Left ventricle myocardium superior (tissue), 1 donor: ENCODE results near the gene DNAJB1. TPM values are rescaled to one million over a fixed set of nuclear protein-coding genes. Genes with fewer than 3 reads are reported as not detected.
"Not testable (repeated sequence)": the region's sequence is repeated elsewhere in the genome, so short reads cannot be mapped to it uniquely, and the experiment has no call there.

ENCODE experiments used
- ATAC-seq: fragments of 200-7000 bp; cut with Tn5 transposase; one replicate; pipeline ENCODE4 v1.9.1; 2020; ENCODE audit warnings: mild to moderate bottlenecking, moderate library complexity
- DNase-seq: peaks from one replicate; pipeline ENCODE4 v3.0.0-alpha.2; 2020
- intact Hi-C: fragments of 100-400 bp; cut with micrococcal nuclease; formaldehyde crosslinking; loops from one replicate; pipeline ENCODE4 v1.11.0; 2022
- total RNA-seq: library from RNA; stranded (reverse); fragmentation: NEBNext Ultra II Directional; extraction: Animal tissue kit (Norgen Biotek cat#: 25700); gene quantifications from one replicate; pipeline ENCODE4 v1.2.1, GENCODE V29; 2021
- donor health status: DM: no; HTN: yes; CAD: no; lungs with severe emphysema.

DNAJB1 gene
- total RNA-seq, 1 donor from 2014 or later, result 47.9 TPM

DNA sequence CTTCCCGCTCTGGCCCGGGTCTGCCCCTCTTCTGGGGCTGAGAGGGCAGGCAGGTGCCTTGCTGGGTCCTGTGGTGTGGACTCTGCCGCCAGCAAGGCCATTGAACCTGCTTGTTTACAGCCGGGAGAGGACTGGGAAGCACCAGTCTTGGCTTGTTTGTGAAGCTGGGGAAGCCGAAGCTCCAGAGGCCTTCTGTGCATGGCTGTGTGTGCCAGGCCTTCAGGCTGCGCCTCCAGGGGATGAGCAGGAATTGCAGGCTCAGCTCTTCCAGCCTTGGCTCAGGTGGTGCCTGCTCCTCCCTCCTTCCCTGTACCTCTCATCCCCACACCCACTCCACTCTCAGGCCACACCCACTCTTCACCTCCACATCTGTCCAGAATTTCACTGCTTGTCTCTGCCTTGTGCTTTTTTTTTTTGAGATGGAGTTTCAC, 36.2 kb upstream of the DNAJB1 start:
- ATAC-seq (no peak), DNase-seq (no peak)
- intact Hi-C loops, result no loop called here

DNA sequence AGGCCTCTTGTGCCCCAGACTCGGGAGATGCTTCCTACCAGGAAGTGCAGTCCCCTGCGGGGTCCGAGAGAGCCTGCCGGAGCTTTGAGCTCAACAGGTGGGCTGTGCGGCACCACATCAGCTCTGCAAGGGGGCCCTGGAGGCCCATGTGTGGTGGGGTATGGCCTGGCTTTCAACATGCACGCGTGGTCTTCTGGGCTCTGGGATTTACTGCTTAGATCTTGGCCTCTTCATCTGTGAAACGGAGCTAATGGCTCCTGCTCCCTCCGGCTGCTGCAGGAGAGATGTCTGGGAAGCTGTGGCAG, 35.7 kb upstream of the DNAJB1 start:
- DNase-seq, result no peak
- no peak for ATAC-seq
- intact Hi-C loops, result no loop called here

DNA sequence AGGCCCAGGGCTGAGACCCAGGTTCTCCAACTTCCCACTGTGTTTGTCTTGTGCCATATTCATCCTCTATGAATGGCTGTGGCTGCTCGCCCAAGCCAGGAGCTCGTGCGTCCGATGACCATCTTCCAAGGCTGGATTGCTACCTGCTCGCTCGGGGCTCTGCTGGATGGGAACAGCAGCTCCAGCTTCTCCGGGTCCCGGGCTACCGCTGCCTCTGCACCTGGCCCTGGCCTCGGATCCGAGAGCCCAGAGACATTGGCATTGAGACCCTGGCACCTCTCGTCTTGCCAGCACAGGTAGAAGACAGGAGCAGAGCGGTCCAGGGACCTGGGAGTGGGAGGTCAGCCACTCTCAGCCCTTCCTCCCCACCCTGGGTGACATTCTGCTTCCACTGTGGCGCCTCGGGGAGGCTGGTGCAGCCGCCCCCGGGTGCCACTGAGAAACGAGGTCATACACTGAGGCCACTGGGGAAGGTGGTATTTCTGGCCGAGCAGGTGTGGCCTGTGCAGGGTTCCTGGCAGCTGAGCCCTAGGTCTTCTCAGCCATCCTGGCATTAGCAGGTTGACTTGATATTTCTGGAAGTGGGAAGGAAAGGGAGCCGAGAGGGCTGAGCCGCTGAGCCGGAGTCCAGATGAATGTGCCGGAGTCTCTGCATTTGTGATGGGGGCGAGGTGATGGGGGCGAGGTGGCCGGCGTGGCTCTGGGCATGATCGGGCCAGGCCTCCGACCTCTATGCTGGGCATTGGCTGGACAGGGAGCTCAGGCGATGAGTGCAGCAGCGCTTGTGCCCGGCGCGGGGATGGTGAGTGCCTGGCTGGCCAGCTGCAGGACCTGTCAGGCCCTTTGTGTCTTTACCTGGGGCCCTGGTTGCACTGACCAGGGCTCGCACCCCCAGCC, 35.1 kb upstream of the DNAJB1 start:
- ATAC-seq (no peak), DNase-seq (no peak)
- intact Hi-C loops, result no loop called here

DNA sequence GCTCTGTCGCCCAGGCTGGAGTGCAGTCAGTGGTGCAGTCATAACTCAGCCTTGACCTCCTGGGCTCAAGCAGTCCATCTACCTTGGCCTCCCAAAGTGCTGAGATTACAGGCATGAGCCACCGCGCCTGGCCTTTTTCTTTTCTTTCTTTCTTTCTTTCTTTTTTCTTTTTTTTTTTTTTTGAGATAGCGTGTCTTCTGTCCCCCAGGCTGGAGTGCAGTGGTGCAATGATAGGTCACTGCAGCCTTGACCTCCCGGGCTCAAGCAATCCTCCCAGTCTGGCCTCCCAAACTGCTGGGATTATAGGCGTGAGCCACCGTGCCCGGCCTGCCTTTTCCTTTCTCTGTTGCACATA, 33.8 kb upstream of the DNAJB1 start:
- DNase-seq, intact Hi-C loops, ATAC-seq: not testable (repeated sequence)

DNA sequence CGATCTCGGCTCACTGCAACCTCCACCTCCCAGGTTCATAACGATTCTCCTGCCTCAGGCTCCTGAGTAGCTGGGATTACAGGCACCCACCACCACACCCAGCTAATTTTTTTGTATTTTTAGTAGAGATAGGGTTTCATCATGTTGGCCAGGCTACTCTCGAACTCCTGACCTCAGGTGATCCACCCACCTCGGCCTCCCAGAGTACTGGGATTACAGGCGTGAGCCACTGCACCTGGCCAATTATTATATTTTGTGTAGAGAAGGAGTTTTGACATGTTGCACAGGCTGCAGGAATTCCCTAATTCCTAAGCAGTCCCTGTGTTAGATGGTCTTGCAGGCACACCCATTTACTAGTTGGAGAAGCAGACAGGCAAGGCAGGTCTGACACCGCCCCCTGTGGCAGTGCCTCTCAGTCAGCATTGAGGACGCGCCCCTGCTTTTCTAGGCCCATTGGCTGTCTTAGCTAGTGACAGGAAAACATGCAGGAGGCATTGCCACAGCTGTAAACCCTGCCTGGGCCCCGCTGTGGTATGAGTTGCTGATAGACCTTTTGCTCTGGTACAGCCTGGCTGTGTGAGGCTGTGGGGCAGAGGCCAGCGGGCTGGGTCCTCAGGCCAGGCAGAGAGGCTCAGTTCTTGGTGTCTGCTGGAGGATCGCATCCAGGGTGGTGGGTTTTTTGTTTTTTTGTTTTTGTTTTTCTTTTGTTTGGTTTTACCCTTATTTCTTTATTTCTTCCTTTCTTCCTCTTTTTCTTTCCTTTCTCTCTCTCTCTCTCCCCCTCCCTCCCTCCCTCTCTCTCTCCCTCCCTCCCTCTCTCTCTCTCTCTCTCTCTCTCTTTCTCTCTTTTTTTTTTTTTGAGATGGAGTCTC, 33.2 kb upstream of the DNAJB1 start:
- ATAC-seq (peak; percentile 86), DNase-seq (peak; percentile 75)
- intact Hi-C loops, result not testable (repeated sequence)

DNA sequence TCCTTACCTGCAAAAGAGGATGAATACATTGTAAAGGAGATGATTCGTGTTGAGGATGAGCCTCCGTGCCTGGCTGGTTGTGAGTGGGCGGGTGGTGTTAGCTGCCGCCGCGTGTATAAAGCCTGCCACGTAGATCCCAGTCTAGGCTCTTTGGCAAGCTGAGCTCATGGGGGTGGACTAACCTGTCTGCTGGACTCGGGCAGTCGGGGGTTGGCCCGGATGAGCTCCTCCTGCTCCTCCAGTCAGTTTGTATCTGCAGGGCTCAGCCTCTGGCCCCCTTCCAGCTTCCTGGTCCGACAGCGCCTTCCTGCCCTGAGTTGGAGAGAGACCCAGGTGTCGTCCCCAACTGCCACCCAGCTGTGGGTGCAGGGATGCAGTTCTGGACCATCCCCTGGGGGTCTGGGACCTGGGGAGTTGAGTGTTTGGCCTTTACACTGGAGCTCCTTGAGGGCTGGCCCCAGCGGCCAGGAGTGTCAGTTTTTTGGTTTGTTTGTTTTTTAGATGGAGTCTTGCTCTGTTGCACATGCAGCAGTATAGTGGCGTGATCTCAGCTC, 32.1 kb upstream of the DNAJB1 start:
- DNase-seq (no peak), ATAC-seq (no peak)
- intact Hi-C loops, result no loop called here

DNA sequence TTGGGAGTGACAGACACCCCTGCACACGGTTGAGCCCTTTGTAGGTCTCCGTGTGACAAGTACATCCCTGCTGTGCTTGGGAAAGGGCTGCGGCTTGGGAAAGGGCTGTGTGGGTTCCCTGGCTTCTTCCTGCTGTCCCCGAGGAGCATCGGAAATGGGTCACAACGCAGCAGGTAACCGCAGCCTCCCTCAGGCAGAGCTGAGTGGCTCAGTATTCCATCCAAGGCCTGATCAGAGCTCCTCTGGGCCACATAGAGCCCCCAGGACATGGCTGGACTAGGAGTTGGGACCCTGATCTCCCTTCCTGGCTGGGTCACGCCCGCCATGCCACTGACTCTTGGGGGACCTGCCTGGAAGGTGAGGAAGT, 27.5 kb upstream of the DNAJB1 start:
- intact Hi-C loops, result no loop called here
- DNase-seq (no peak), ATAC-seq (no peak)

DNA sequence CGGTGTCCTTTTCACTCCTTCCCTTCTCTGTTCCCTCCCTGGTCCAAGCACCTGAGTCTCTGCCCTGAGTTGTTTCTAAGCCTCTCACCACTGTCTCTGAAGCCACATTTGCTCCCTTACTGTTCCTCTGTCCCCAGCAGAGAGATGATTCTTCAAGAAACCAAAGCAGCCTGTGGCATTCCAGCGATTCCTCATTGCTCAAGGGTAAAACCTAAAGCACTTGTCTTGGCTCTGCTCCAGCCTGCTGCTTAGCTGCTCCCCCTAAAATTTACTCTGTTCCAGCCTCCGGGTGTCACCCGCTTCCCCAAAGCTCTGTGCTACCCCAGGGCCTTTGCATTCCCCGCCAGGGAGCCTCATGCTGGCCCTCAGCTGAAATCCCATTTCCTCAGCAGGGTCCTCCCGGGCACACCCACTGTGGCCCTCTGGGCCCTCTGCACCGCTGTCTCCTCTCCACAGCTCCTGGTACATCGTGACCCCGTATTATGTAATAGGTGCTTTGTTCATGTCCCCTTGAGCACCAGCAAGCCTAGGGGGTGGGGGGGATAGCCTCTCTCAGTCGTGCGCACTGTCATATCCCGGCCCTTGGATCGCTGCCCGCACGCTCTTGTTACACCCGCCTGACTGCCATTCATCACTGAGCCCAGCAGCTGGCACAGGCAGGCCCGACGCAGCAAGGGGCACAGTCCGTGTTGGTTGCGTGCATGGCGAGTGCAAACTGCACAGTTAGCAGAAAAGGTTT, 26.9 kb upstream of the DNAJB1 start:
- DNase-seq (peak; percentile 87), ATAC-seq (peak; percentile 87)
- intact Hi-C loops, result no loop called here

DNA sequence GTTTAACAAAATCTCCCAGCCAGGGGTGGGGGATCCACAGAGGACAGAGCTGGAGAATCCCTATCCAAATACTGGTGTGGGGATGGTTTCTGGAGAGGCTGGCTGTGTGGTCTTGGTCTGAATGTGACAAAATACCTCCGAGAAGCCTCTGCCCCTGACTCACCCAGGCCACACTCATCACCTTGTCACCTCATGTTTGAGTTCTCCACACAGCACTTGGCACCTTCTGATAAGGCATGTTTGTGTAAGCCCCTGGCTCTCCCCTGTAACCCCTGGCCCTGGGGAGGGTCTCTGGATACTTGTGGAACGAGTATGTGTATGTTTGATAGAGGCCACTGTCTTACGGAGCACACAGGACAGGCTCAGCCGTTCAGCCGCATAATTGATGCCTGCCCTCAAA, 25.9 kb upstream of the DNAJB1 start:
- intact Hi-C loops, result no loop called here
- DNase-seq (no peak), ATAC-seq (no peak)

DNA sequence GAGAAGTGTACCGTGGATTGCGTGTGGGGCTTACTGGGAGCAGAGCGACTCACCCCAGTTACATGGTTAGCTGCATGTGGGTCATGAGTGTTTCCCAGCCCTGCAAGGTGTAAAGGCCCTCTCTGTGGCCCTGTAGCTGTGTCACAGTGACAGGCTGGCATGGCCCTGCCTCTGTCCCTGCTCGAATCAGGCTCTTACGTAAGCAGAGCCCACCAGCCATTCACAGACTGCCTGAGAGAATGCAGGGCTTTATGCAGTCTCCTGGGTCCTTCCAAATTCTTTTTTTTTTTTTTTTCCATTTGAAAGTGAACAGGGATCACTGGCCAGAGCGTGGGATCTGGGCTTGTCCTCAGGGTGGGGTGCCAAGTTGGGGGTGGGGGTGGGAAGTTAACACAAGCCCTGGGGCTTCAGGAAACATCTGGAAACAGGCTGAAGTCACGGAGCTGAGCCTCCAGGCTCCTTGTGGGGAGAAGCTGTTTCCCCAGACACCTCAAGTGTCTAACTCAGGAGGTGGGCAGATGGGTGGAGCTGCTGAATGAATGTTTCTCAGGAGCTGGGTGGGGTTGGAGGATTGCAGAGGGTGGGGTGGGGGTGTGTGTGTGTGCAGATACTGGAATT, 24.6 kb upstream of the DNAJB1 start:
- intact Hi-C loops, result no loop called here
- DNase-seq (no peak), ATAC-seq (peak; percentile 35)

DNA sequence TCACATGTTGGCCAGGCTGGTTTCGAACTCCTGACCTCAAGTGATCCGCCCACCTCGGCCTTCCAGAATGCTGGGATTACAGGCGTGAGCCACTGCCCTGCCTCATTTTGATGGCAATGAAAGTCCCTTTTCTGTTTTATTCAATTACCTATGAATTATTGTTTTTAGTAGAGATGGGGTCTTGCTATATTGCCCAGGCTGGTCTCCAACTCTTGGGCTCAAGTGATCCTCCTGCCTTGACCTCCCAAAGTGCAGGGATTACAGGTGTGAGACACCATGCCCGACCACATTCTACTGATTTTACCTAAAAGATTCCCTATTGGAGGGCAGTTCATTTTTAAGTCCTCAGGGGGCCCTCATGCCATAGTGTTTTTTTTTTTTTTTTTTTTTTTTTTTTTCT, 23.8 kb upstream of the DNAJB1 start:
- intact Hi-C loops, ATAC-seq, DNase-seq: not testable (repeated sequence)

DNA sequence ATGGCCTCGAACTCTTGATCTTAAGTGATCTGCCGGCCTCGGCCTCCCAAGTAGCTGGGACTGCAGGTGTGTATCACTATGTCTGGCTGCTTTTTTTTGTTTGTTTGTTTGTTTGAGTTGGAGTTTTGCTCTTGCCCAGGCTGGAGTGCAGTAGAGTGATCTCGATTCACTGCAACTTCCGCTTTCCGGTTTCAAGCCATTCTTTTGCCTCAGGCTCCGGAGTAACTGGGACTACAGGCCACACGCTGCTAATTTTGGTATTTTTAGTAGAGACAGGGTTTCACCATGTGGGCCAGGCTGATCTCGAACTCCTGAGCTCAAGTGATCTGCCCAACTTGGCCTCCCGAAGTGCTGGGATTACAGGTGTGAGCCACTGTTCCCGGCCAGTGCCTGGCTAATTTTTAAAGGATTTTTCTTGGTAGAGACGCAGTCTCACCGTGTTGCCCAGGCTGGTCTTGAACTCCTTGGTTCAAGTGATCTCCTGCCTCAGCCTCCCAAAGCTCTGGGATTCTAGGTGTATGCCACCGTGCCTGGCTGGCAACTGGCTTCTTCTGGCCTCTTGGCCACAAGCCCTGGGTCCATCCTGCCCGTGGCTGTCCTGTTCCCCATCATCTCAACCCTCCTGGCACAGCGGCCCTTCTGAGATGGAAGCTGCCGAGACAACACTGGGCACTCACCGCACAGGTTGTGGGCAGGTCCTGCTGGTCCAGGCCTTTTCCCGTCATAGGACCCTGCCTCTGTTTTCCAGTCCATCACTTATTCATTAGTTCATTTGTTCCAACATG, 22.7 kb upstream of the DNAJB1 start:
- no peak for DNase-seq
- ATAC-seq, result no peak
- intact Hi-C loops, result no loop called here

DNA sequence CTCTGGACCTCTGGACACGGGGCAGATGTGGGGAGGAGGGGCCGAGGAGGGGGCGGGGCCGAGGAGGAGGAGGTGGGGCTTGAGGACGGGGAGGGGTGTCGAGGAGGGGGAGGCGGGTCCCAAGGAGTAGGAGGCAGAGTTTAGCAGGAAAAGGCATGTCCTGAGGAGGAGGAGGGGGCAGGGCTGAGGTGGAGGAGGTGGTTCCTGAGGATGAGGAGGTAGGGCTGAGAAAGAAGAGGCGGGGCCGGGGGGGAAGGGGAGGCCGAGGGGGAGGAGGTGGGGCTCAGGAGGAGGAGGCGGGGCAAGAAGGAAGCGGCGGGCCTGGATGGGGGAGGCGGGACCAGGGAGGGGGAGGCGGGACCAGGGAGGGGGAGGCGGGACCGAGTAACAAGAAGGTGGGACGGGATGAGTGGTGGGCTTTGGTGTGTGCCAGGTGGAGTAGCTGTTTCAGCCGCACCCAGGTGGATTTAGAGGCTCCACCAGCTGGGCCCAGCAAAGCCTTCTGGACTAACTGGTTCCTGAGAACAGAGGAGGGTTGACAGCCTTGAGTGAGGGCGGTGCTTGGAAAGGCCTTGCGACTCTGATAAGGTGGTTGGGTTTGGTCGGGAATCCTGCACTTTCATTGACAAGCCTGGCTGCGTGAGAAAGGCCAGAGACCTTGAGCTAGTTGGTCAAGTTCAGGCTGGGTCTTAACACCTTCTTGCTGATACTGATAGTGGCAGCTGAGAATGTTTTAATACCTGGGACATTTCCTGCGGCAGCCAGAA, 18.9 kb upstream of the DNAJB1 start:
- intact Hi-C loops, result no loop called here
- peak; percentile 75 for ATAC-seq
- peak; percentile 73 for DNase-seq

DNA sequence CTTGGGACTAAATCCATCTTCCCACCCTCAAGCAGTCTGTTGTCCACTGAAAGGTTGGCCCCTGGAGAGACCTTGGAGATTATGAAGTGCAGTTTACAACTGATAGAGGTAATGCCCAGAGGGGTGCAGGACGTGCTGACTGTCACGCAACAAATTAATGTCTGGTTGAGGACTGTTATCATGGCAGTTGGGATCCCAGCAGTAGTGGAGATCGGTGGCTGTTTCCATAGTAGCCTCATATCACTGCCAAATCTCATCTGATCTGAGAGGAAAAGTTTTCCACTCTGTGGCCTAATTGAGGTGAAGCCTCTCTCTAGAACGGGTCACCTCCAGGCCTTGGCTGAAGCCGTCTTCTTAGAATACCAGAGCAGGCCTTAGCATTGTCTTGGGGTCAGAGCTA, 15.3 kb upstream of the DNAJB1 start:
- intact Hi-C loops, result no loop called here
- ATAC-seq, result no peak
- DNase-seq, result no peak

DNA sequence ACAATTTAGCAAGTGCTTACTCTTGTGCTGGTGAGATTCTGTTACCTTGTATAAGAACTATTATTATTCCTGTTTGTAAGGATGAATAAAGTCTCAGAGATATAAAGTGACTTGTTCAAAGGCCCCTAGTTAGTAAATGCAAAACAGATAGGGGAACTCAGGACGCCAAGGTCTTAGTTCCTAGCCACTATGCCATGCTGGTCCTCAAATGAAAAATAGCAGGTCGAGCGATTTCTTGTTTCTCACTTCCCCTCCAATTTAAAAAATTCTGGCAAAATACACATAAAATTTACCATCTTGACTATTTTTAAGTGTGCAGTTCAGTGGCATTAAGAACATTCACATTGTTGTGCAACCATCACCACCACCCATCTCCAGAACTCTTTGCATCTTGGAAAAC, 12.3 kb upstream of the DNAJB1 start:
- intact Hi-C loops, result no loop called here
- ATAC-seq, result no peak

DNA sequence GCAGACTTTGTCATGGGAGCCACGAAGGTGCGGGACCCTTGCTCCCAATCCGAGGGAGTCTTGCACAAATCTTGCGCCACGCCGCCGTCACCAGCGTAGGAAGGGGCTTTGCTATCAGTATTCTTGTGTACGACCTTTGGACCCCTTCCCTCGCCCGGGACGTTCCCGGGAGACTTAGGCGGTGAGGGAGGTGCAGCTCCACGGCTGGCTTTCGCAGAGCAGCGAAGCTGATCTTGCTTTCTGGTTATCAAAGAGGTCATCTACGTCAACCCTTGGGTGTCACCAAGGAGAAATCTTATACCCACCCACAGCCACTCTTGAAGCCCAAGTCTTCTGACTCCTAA, 11.8 kb upstream of the DNAJB1 start:
- intact Hi-C loops, result no loop called here
- no peak for DNase-seq
- ATAC-seq, result no peak

More for the DNA sequence above, 12.3 kb upstream of the DNAJB1 start:
- DNase-seq, result no peak

DNA sequence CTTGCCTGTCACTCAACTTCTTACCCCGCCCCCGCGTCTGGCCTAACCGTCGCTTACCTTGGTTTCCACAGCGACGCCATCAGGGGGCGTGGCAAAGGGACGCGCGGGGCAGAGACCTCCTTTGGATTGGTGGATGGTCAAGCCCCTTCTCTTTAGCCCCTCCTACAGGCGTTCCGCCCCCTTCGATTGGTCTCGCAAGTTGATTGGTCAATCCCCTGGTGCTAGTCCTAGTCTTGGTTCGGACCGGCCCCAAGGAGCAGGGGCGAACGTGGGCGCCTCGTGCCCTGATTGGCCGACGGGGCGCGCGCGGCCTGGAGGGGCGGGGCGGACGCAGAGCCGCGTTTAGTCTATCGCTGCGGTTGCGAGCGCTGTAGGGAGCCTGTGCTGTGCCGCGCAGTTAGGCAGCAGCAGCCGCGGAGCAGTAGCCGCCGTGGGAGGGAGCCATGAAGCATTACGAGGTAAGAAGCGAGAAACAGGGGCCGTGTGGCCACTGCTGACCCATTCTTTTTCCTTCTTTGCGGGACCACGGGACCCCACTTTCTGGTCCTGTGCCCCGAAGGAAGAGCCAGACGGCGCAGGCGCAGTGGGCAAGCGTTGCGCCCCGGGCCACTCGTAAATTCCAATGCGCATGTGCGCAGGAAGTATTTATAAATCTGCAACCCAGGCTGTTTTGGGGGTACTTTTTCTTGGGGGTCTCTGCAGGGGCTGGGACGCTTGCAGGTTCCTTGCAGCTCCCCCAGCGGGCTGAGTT, 11.2 kb upstream of the DNAJB1 start, which contains the start of gene TECR:
Gene TECR, plus strand, starts transcription at position 341 of the 751 bp plus-strand sequence. Its CDS starts 103 bp downstream, at position 444.
- peak; percentile 96 for ATAC-seq
- intact Hi-C loops, result no loop called here
- peak; percentile 100 for DNase-seq
